ENCODE data around the gene ST8SIA1.

The ST8SIA1 gene

DNA sequence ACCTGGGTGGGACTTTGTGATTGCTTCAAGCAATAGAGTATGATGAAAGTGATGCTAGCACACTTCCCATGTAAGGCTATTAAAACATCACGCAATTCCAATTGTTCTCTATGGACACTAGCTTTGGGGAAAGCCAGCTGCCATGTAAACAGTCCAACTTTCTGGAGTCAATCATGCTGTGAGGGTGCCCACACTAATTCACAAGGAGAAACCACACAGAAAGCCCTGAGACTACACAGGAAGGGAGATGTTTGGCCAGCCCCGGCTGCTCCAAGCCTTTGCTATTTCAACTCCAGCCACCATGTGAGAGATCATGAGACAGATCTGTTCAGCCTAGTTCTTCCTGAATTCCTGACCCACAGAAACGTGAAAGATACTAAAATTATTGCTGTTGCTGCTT is 96.3 kb downstream of the ST8SIA1 start (continued):
- TF ChIP-seq, protein P1, sequence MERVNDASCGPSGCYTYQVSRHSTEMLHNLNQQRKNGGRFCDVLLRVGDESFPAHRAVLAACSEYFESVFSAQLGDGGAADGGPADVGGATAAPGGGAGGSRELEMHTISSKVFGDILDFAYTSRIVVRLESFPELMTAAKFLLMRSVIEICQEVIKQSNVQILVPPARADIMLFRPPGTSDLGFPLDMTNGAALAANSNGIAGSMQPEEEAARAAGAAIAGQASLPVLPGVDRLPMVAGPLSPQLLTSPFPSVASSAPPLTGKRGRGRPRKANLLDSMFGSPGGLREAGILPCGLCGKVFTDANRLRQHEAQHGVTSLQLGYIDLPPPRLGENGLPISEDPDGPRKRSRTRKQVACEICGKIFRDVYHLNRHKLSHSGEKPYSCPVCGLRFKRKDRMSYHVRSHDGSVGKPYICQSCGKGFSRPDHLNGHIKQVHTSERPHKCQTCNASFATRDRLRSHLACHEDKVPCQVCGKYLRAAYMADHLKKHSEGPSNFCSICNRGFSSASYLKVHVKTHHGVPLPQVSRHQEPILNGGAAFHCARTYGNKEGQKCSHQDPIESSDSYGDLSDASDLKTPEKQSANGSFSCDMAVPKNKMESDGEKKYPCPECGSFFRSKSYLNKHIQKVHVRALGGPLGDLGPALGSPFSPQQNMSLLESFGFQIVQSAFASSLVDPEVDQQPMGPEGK (tag by site-specific recombination; IDR thresholded peaks at IDR 0.05): no peak

GRCh38 chr12:22234561-22234960 is 99.9 kb downstream of the ST8SIA1 start:
- Histone ChIP-seq H3K4me1 (ENCODE audit: control insufficient read depth, insufficient read depth, low read length) (no peaks in the 10 kb centered on the region; the same call in 1 of the 2 replicates), H3K36me3 (ENCODE audit: control insufficient read depth in 2 of 2, insufficient read depth in 1 of 2, low read length in 2 of 2) (no peaks in the 10 kb centered on the region), H3K27ac (ENCODE audit: extremely low read depth, low read depth, low read length) (no peak overlapping the region), H3K4me3 (ENCODE audit: low read depth, low read length) (no peak overlapping the region), H3K9me3 (ENCODE audit: control insufficient read depth, insufficient read depth, low read depth, low read length) (no peaks in the 10 kb centered on the region)
- CTCF ChIA-PET: no interaction called here
- POLR2A ChIA-PET: no interaction called here
- TF ChIP-seq ZNF174 (tag by site-specific recombination; IDR thresholded peaks at IDR 0.05): no peak
- TF ChIP-seq, protein P2, sequence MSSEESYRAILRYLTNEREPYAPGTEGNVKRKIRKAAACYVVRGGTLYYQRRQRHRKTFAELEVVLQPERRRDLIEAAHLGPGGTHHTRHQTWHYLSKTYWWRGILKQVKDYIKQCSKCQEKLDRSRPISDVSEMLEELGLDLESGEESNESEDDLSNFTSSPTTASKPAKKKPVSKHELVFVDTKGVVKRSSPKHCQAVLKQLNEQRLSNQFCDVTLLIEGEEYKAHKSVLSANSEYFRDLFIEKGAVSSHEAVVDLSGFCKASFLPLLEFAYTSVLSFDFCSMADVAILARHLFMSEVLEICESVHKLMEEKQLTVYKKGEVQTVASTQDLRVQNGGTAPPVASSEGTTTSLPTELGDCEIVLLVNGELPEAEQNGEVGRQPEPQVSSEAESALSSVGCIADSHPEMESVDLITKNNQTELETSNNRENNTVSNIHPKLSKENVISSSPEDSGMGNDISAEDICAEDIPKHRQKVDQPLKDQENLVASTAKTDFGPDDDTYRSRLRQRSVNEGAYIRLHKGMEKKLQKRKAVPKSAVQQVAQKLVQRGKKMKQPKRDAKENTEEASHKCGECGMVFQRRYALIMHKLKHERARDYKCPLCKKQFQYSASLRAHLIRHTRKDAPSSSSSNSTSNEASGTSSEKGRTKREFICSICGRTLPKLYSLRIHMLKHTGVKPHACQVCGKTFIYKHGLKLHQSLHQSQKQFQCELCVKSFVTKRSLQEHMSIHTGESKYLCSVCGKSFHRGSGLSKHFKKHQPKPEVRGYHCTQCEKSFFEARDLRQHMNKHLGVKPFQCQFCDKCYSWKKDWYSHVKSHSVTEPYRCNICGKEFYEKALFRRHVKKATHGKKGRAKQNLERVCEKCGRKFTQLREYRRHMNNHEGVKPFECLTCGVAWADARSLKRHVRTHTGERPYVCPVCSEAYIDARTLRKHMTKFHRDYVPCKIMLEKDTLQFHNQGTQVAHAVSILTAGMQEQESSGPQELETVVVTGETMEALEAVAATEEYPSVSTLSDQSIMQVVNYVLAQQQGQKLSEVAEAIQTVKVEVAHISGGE (tag by site-specific recombination; conservative IDR thresholded peaks at IDR 0.05; ENCODE audit: low read depth): no peak
- TF ChIP-seq KLF17 (tag by site-specific recombination; IDR thresholded peaks at IDR 0.05): no peak
- no peak for TF ChIP-seq ZNF146 (tag by site-specific recombination; IDR thresholded peaks at IDR 0.05)
- no peak for TF ChIP-seq ELK4 (IDR thresholded peaks at IDR 0.05; ENCODE audit: borderline replicate concordance, low read depth, low read length)
- TF ChIP-seq ZBTB1 (tag by site-specific recombination; IDR thresholded peaks at IDR 0.05): no peak
- TF ChIP-seq ZNF184 (tag by site-specific recombination; IDR thresholded peaks at IDR 0.05): no peak
- no peak for TF ChIP-seq ZNF132 (tag by site-specific recombination; IDR thresholded peaks at IDR 0.05; ENCODE audit: borderline replicate concordance)
- TF ChIP-seq ZNF677 (tag by site-specific recombination; IDR thresholded peaks at IDR 0.05): no peak
- no peak for TF ChIP-seq SP3 (tag by site-specific recombination; IDR thresholded peaks at IDR 0.05)
- no peak for TF ChIP-seq SALL2 (tag by site-specific recombination; IDR thresholded peaks at IDR 0.05; ENCODE audit: borderline replicate concordance)
- TF ChIP-seq ZNF571 (tag by site-specific recombination; IDR thresholded peaks at IDR 0.05): no peak
- no peak for TF ChIP-seq ZNF785 (tag by site-specific recombination; IDR thresholded peaks at IDR 0.05)
- no peak for TF ChIP-seq ZNF48 (tag by site-specific recombination; IDR thresholded peaks at IDR 0.05)
- no peak for TF ChIP-seq ZNF19 (tag by site-specific recombination; IDR thresholded peaks at IDR 0.05; ENCODE audit: low read depth)
- no peak for TF ChIP-seq ZNF202 (tag by site-specific recombination; IDR thresholded peaks at IDR 0.05; ENCODE audit: borderline replicate concordance)
- TF ChIP-seq ZNF37A (tag by site-specific recombination; IDR thresholded peaks at IDR 0.05): no peak
- TF ChIP-seq ZBTB48 (tag by site-specific recombination; IDR thresholded peaks at IDR 0.05): no peak
- TF ChIP-seq, protein P3, sequence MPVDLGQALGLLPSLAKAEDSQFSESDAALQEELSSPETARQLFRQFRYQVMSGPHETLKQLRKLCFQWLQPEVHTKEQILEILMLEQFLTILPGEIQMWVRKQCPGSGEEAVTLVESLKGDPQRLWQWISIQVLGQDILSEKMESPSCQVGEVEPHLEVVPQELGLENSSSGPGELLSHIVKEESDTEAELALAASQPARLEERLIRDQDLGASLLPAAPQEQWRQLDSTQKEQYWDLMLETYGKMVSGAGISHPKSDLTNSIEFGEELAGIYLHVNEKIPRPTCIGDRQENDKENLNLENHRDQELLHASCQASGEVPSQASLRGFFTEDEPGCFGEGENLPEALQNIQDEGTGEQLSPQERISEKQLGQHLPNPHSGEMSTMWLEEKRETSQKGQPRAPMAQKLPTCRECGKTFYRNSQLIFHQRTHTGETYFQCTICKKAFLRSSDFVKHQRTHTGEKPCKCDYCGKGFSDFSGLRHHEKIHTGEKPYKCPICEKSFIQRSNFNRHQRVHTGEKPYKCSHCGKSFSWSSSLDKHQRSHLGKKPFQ (tag by site-specific recombination; IDR thresholded peaks at IDR 0.05): no peak
- TF ChIP-seq MYNN (tag by site-specific recombination; IDR thresholded peaks at IDR 0.05; ENCODE audit: borderline replicate concordance): no peak
